Lung microvascular endothelial cell (primary cell): Measurements from ENCODE around the gene CAPN11. TPM values are rescaled to one million over a fixed set of nuclear protein-coding genes. Genes with fewer than 3 reads are reported as not detected.
A peak's percentile ranks its signal among the peaks of the same experiment; 100 is the strongest.
"Not testable (repeated sequence)": the region's sequence is repeated elsewhere in the genome, so short reads cannot be mapped to it uniquely, and the experiment has no call there.

ENCODE experiments used
- DNase-seq, 2 donors: peaks; one replicate each; pipeline versions ENCODE4 v3.0.0 to v3.0.0-alpha.2; 2010; ENCODE audit warnings: low read depth in 2 of 2
- total RNA-seq: library from RNA; depleted of rRNA; stranded (reverse); fragments of >200 nt; gene quantifications from 2 replicates; pipeline ENCODE4 v1.2.1, GENCODE V29; 2014

CAPN11 gene
- total RNA-seq, 1 donor from 2014 or later: 0.20 TPM

DNA sequence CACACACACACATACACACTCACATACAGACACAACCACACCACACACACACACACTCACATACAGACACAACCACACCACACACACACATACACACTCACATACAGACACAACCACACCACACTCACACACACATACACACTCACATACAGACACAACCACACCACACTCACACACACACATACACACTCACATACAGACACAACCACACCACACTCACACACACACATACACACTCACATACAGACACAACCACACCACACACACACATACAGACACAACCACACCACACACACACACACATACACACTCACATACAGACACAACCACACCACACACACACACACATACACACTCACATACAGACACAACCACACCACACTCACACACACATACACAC is 23.2 kb downstream of the CAPN11 start:
- DNase-seq: not testable (repeated sequence)

DNA sequence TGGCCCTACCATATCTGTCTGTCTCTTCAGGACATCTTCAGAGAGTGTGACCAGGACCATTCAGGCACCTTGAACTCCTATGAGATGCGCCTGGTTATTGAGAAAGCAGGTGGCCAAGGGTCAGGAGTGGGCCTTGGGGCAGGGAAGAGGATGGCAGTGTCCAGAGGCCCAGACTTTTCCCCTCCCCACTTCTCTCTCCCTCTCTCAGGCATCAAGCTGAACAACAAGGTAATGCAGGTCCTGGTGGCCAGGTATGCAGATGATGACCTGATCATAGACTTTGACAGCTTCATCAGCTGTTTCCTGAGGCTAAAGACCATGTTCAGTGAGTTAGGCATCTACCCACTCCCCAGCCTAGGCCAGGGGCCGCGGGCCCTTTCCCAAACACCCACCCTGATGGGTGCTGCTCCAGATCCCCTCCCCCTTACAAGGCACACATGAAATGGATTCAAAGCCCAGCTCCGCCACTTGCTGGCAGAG is 24.3 kb downstream of the CAPN11 start:
- no peak for DNase-seq

GRCh38 chr6:44183783-44184182 is 25.2 kb downstream of the CAPN11 start:
- DNase-seq: no peak

GRCh38 chr6:44185356-44185755 is 26.7 kb downstream of the CAPN11 start:
- not testable (repeated sequence) for DNase-seq

DNA sequence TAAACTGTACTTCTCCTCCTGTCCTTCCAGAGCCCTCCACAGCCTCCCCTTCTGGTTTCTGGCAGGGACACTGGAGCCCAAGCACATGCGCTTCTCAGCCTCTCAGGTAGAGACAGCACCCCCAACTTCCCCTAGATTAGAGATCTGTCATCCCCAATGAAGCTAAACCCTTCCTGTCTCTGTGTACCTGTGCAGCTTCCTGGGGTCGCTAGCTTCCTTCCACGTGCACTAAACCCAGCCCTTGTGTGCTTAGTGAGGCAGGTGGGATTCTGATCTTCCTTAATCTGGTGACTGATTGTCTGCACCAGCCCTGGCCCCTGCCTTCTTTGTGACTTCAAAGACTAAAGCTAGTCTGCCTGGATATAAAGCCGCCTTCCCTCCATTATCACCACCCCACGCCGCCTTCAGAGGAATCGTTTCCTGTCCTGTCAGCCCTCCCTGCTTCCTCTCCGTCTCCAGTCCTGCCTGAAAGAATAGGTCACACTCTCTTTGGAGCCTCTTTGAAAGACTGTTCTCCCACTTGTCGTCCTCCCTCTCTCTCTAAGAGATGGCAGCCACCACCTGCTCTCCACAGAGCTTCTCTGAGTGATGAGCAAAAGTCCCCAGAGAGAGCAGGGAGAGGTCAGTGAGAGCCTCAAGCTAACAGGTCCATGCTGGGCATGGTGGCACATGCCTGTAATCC is 27.5 kb downstream of the CAPN11 start:
- peak in 1 of 2 donors; percentile 20 for DNase-seq

DNA sequence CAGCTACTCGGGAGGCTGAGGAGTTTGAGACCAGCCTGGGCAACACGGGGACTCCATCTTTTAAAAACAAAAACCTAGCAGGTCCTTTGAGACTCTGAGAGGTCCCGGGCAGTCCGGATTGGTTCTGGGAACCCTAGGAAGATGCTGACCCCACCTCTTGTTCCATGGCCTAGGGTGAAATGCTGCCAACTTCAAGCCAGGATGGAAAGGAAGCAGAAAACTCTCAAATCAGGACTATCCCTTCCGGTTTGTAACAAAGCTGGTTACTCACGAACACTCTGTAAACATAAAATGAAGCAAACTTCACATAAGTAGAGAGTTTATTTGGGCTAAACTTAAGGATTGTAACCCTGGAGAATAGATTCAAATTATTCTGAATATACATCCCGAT is 28.0 kb downstream of the CAPN11 start:
- peak; percentile 59 to 73 for DNase-seq

DNA sequence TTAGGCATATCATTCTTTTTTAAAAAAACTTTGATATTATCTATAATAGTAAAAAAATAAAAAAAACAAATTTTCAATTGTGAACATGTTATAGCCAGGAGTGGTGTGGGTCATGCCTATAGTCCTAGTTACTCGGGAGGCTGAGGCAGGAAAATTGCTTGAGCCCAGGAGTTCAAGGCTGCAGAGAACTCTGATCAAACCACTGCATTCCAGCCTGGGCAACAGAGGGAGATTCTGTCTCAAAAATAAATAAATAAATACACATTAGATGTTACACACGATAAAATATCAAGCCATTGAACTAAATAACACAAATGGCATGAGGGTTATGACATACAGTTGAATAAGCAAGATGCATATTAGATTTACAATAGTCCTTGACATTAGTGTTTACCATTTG is 30.2 kb downstream of the CAPN11 start:
- DNase-seq: no peak

- no peak for DNase-seq
Measured at GRCh38 chr6:44189257-44189656, 30.6 kb downstream of the CAPN11 start.

DNA sequence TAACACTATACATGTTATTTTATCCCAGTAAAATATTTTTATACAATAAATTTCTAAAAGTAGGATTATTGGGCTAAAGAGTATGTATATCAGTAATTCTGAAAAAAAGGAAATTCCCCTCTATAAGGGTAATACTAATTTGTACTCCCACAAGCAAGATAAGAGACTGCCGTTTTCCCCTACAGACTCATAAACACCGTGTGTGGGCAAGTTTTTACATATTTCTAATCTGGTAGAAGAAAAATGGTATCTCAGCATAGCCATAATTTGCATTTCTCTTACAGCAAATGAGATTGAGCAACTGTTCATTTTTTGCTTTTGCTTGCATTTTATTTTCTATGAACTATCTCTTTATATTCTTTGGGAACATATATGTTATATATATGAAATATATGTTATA is 32.1 kb downstream of the CAPN11 start:
- no peak for DNase-seq

DNA sequence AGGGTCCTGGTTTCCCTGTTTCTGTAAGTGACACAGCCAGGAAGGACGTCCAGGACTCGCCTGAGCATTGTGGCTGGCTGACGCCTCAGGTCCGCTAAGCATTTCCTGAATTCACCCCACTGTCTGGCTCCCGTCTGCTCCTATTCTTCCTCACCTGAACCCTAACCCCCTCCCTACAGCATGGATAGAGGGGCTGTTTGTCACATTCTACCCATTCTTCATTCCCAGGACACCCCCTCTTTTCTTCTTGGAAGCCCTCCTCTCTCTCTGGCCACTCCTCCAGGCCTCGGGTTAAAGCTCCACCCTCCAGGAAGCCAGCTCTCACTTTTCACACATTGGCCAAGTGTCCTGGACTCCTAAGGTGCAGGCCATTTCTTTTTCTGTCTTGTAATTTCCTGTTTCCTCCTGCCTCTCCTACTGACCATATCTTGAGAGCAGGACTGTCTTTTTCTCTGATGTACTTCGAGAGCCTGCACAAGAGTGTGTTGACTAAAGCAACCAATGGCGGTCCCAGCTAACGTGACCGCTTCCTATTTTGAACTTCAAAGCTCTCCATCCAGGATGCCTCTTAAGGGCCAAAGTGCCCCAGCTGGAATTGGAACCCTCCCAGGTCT is 33.9 kb downstream of the CAPN11 start:
- DNase-seq: peak; percentile 28 to 62

DNA sequence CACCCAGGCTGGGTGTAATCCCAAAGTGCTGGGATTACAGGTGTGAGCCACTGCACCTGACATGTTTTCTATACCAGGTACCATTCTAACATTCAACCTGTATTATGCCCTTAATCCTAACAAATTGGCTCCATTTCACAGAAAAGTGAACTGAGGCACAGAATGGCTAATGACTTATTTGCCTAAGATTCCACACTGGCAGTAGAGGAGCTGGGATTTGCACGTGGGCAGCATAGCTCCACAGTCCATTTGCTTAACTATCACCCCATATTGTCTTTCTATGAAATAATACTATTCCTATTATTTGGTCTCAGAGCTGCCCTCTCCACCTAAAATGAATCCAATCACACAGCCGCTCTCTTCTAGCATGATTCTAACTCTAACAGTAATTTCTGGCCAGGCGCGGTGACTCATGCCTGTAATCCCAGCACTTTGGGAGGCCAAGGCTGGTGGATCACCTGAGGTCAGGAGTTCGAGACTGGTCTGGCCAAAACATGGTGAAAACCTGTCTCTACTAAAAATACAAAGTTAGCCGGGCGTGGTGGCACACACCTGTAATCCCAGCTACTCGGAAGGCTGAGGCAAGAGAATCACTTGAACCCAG is 34.8 kb downstream of the CAPN11 start:
- DNase-seq: no peak

DNA sequence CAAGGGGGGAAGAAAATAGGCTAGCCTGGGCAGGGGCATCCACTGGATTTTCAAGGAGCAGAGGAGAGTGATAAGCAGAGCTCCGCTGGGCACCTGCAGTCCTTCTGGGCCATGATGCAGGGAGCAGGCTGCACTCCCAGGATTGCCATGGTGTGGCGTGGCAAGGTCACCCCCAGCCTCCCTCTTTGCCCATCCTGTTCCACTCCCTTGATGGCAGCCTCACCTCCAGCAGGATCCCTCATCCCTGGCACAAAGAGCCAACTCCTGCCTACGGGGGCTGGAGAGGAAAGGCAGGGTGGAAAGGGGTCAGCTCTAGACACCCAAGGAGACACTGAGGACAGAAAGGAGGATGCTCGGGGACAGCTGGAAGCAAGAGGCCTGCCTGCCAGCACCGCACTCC is 35.7 kb downstream of the CAPN11 start:
- no peak for DNase-seq

GRCh38 chr6:44196351-44196750 is 37.7 kb downstream of the CAPN11 start:
- not testable (repeated sequence) for DNase-seq

GRCh38 chr6:44198684-44199083 is 40.1 kb downstream of the CAPN11 start:
- DNase-seq: no peak

DNA sequence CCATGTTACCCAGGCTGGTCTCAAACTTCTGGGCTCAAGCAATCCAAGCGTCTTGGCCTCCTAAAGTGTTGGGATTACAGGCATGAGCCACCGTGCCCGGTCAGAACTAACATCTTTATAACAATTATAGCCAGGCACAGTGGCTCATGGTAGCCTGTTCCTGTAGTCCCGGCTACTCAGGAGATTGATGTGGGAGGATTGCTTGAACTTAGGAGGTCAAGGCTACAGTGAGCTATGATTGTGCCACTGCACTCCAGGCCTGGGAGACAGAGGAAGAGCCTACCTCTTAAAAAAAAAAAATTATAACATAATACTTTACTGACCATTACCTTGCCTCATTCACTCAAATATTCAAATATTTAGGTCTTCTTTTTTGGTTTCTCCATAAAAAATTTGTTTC is 41.3 kb downstream of the CAPN11 start:
- DNase-seq: no peak

DNA sequence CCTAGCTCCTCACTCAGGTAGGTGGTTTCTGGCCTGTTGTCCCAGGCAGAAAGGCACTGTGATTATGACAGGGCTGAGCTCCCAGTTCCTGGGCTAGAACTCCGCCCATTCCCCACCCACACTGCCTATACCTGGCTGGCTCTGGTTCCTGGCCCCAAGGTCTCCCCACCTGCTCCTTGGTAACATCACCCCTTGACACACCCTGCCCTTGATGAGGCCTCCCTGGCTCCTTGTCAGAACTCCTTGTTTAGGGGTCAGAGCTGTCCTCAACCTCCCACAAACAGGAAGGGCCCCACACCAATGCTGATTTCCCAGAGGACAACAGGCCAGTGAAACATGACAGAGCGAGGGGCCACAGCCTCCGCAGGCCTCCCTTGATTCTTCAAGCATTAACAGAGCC is 42.6 kb downstream of the CAPN11 start:
- no peak for DNase-seq

GRCh38 chr6:44201638-44202303 is 43.2 kb downstream of the CAPN11 start:
- no peak for DNase-seq

DNA sequence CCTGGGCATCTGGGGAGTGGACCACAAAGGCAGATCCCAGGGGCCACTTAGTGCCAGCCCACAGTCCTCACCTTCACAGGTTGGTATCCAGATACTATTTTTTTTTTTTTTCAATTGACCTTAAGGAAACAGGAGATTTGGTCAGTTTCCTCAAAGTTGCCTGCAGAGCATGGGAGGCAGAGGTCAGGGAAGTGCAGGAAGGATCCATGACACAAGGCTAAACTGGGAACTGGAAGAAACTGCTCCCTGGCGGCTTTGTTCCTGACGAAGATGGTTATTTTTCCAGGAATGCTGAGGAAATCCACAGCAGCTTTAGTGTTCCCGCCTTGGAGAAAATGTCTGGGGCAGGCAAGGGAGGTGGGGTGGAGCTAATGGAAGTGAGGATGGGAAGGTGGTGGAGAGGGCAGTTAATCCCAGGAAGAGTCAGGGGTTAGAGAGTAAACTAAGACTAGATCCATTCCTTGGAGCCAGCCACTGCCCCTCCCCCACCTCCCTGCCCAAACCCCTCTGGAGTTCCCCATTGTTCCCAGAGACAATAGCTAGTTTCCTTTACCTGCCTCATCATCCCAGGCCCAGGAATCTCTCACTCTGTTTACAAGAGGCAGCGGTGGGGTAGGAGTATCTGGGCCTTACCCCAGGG is 43.8 kb downstream of the CAPN11 start:
- DNase-seq: peak in 1 of 2 donors; percentile 28

- no peak for DNase-seq
Measured at GRCh38 chr6:44202972-44203750, 44.5 kb downstream of the CAPN11 start.

- DNase-seq: no peak
Measured at GRCh38 chr6:44203955-44204354, 45.3 kb downstream of the CAPN11 start.

DNA sequence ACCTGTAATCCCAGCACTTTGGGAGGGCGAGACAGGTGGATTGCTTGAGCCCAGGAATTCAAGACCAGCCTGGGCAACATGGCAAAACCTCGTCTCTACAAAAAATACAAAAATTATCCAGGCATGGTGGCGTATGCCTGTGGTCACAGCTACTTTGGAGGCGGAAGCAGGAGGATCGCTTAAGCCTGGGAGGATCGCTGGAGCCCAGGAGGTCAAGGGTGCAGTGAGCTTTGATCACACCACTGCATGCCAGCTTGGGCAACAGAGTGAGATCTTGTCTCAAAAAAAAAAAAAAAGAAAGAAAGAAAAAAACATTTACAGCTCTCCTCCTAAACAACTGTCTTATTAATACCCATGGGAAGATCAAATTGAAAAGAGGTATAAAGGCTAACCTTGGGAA is 49.3 kb downstream of the CAPN11 start:
- DNase-seq: no peak
